GM12878 (cell line): Measurements from ENCODE around the gene ACTL6A. TPM values are rescaled to one million over a fixed set of nuclear protein-coding genes. Genes with fewer than 3 reads are reported as not detected.

ENCODE experiments used
- ATAC-seq: fragments of 200-7000 bp; cut with Tn5 transposase; 3 replicates; pipeline ENCODE4 v1.9.1; 2020; ENCODE audit warnings: mild to moderate bottlenecking, moderate library complexity
- BruUV-seq: library from RNA; stranded (reverse); fragments of 400-500 nt; replicated peaks from 2 replicates; lab custom pipeline; 2021; lab: Mats Ljungman, UMichigan
- CTCF ChIA-PET: fragments of 300-600 bp; sonication (Branson Sonifier 250); formaldehyde crosslinking; extraction: SDS; loops from one replicate; lab custom pipeline; 2021; ENCODE audit warnings: inconsistent platforms; lab: Yijun Ruan, JAX
- POLR2A ChIA-PET: fragments of 350-600 bp; formaldehyde crosslinking; extraction: SDS; loops from one replicate; lab custom pipeline; 2021; ENCODE audit warnings: inconsistent platforms; lab: Charles Lee
- RAD21 ChIA-PET: fragments of 300-600 bp; sonication (Branson Sonifier 250); formaldehyde crosslinking; loops from one replicate; lab custom pipeline; 2023; ENCODE audit warnings: antibody characterized with exemption; ENCODE audit not compliant: unreplicated experiment; lab: Charles Lee
- SMC1A ChIA-PET: fragments of 300-600 bp; sonication (Branson Sonifier 250); formaldehyde crosslinking; loops from one replicate; lab custom pipeline; 2023; ENCODE audit not compliant: unreplicated experiment, uncharacterized antibody; lab: Charles Lee
- DNase-seq: peaks from one replicate; pipeline ENCODE4 v3.0.0-alpha.2; 2011; ENCODE audit warnings: low read depth, low spot score
- FAIRE-seq: peaks from 3 replicates; lab custom pipeline; 2011; peaks lifted over from hg19 to GRCh38; lab: Jason Lieb, UNC
- H2AFZ ChIP-seq: 2 replicates; pipeline ENCODE4 v1.6.0; 2011; ENCODE audit warnings: low read depth, low read length, control low read depth; ENCODE audit not compliant: control insufficient read depth
- H3K27ac ChIP-seq: 2 replicates; pipeline ENCODE4 v1.5.1; 2011; ENCODE audit warnings: control low read depth; ENCODE audit not compliant: control insufficient read depth, insufficient read depth
- H3K27me3 ChIP-seq, 2 experiments: replicated peaks in 1 of 2; 2 replicates each; pipeline versions ENCODE4 v1.6.0 to v1.6.1; 2011; ENCODE audit warnings: low read length in 1 of 2; ENCODE audit not compliant: control insufficient read depth in 2 of 2, insufficient read depth in 2 of 2
- H3K36me3 ChIP-seq, 2 experiments: 2 replicates each; pipeline ENCODE4 v1.5.1; 2011; ENCODE audit warnings: low read length in 1 of 2; ENCODE audit not compliant: control insufficient read depth in 2 of 2, insufficient read depth in 2 of 2
- H3K4me1 ChIP-seq: 2 replicates; pipeline ENCODE4 v1.6.1; 2011; ENCODE audit warnings: mild to moderate bottlenecking, low read length, moderate library complexity, mixed read lengths; ENCODE audit not compliant: control insufficient read depth, insufficient read depth
- H3K4me2 ChIP-seq: 2 replicates; pipeline ENCODE4 v1.6.0; 2011; ENCODE audit warnings: control low read depth; ENCODE audit not compliant: control insufficient read depth, insufficient read depth
- H3K4me3 ChIP-seq: fragments of 200-600 bp; sonication (generic); 2 replicates; pipeline ENCODE4 v1.5.1; 2016
- H3K79me2 ChIP-seq: 2 replicates; pipeline ENCODE4 v1.6.0; 2011; ENCODE audit warnings: low read length; ENCODE audit not compliant: control insufficient read depth, insufficient read depth
- H3K9ac ChIP-seq: 2 replicates; pipeline ENCODE4 v1.8.0; 2011; ENCODE audit warnings: low read length, control low read depth, mixed read lengths; ENCODE audit not compliant: control insufficient read depth, insufficient read depth
- H3K9me3 ChIP-seq: replicated peaks from 3 replicates; pipeline ENCODE4 v1.5.1; 2011; ENCODE audit warnings: mild to moderate bottlenecking, low read length; ENCODE audit not compliant: control insufficient read depth, insufficient read depth
- H4K20me1 ChIP-seq: 2 replicates; pipeline ENCODE4 v1.6.0; 2011; ENCODE audit not compliant: control insufficient read depth, insufficient read depth
- ASH2L ChIP-seq: fragments of 300-600, 200-600 bp; sonication (generic); IDR thresholded peaks from 2 replicates; pipeline ENCODE4 v1.6.1; 2017; ENCODE audit warnings: low read depth, mild to moderate bottlenecking, borderline replicate concordance
- ATF7 ChIP-seq: fragments of 450-650 bp; IDR thresholded peaks from 2 replicates; pipeline ENCODE4 v1.6.1; 2016; ENCODE audit warnings: low read depth, mild to moderate bottlenecking
- BACH1 ChIP-seq: fragments of 450-650 bp; IDR thresholded peaks from 2 replicates; pipeline ENCODE4 v1.6.1; 2017; ENCODE audit warnings: mild to moderate bottlenecking, borderline replicate concordance
- CBX3 ChIP-seq: fragments of 200-600 bp; sonication (generic); IDR thresholded peaks from 2 replicates; pipeline ENCODE4 v1.6.1; 2016; ENCODE audit warnings: low read depth, borderline replicate concordance
- CHD2 ChIP-seq: IDR thresholded peaks from 2 replicates; pipeline ENCODE4 v1.6.1; 2011; ENCODE audit warnings: low read depth, low read length, improper control_type of control experiment, borderline replicate concordance
- GATAD2B ChIP-seq: fragments of 450-650 bp; conservative IDR thresholded peaks from 2 replicates; pipeline ENCODE4 v1.6.1; 2017; ENCODE audit warnings: low read depth, mild to moderate bottlenecking, moderate library complexity
- JUNB ChIP-seq: IDR thresholded peaks from 2 replicates; pipeline ENCODE4 v1.6.1; 2016; ENCODE audit warnings: antibody characterized with exemption, mild to moderate bottlenecking
- LARP7 ChIP-seq: fragments of 450-650 bp; IDR thresholded peaks from 2 replicates; pipeline ENCODE4 v1.6.1; 2017; ENCODE audit warnings: mild to moderate bottlenecking
- MEF2A ChIP-seq: IDR thresholded peaks from 2 replicates; pipeline ENCODE4 v1.6.1; 2011; ENCODE audit warnings: low read depth, mild to moderate bottlenecking, low read length, moderate library complexity; ENCODE audit not compliant: insufficient read depth
- NBN ChIP-seq: fragments of 450-650 bp; IDR thresholded peaks from 2 replicates; pipeline ENCODE4 v1.6.1; 2016
- NFIC ChIP-seq: IDR thresholded peaks from 2 replicates; pipeline ENCODE4 v1.6.1; 2012; ENCODE audit warnings: low read depth, mild to moderate bottlenecking, inconsistent platforms, low read length, moderate library complexity
- NR2C2 ChIP-seq: IDR thresholded peaks from 2 replicates; pipeline ENCODE4 v1.6.1; 2011; ENCODE audit warnings: borderline replicate concordance, low read depth; ENCODE audit not compliant: control insufficient read depth, insufficient read length
- PAX5 ChIP-seq: IDR thresholded peaks from 2 replicates; pipeline ENCODE4 v1.6.1; 2011; ENCODE audit warnings: low read depth, low read length, borderline replicate concordance
- POLR2A ChIP-seq: IDR thresholded peaks from 2 replicates; pipeline ENCODE4 v1.6.1; 2011; ENCODE audit warnings: low read depth, mild to moderate bottlenecking, low read length
- RELB ChIP-seq: fragments of 450-650 bp; IDR thresholded peaks from 2 replicates; pipeline ENCODE4 v1.6.1; 2017; ENCODE audit warnings: low read depth, mild to moderate bottlenecking, moderate library complexity
- SMARCA5 ChIP-seq: fragments of 450-650 bp; IDR thresholded peaks from 2 replicates; pipeline ENCODE4 v1.6.1; 2017; ENCODE audit warnings: mild to moderate bottlenecking
- SUZ12 ChIP-seq: fragments of 200-600 bp; sonication (generic); IDR thresholded peaks from one replicate; pipeline ENCODE4 v1.6.1; 2018; ENCODE audit warnings: antibody characterized with exemption, mild to moderate bottlenecking; ENCODE audit not compliant: unreplicated experiment
- USF1 ChIP-seq: IDR thresholded peaks from 2 replicates; pipeline ENCODE4 v1.6.1; 2011; ENCODE audit warnings: borderline replicate concordance, low read depth, mild to moderate bottlenecking, moderate library complexity, mixed read lengths, low read length; ENCODE audit not compliant: insufficient read depth; ENCODE audit errors: extremely low read length
- USF2 ChIP-seq: IDR thresholded peaks from 2 replicates; pipeline ENCODE4 v1.6.1; 2011; ENCODE audit warnings: low read depth, low read length, improper control_type of control experiment, borderline replicate concordance
- WGBS: methylation state at CpG from one replicate; pipeline ENCODE4 v1.1.6; 2016; ENCODE audit warnings: low lambda C conversion rate; ENCODE audit not compliant: insufficient replicate concordance, insufficient coverage; ENCODE audit errors: missing lambda C conversion rate; 5-methylcytosine and 5-hydroxymethylcytosine counted together
- in situ Hi-C: fragments of 300-500 bp; cut with MboI; formaldehyde crosslinking; loops from 9 replicates; pipeline ENCODE4 v1.14.3; 2018; ENCODE audit warnings: mixed read lengths
- intact Hi-C: fragments of 100-400 bp; cut with micrococcal nuclease; formaldehyde crosslinking; loops from one replicate; pipeline ENCODE4 v1.14.2; 2022; ENCODE audit not compliant: unreplicated experiment
- polyA plus RNA-seq, 11 experiments: library from polyadenylated mRNA; depleted of rRNA in 4 of 11; unstranded in 6 of 11; stranded (reverse) in 5 of 11; fragments of >200 nt; fragmentation: Nextera tagmentation in 4 of 11; fragmentation: Illumina TruSeq in 1 of 11; extraction: Ambion mirVana in 4 of 11; extraction: Trizol in 1 of 11; gene quantifications; 1 replicate in 1 of 11; 2 replicates in 10 of 11; pipeline versions ENCODE4 v1.2.1 to v1.2.3, GENCODE V29; 2011 to 2016; ENCODE audit warnings: inconsistent platforms in 2 of 11, missing spikeins in 2 of 11, low read depth in 1 of 11
- total RNA-seq, 4 experiments: library from RNA; depleted of rRNA in 3 of 4; stranded (reverse); fragments of >200 nt in 3 of 4; fragmentation: Illumina TruSeq in 1 of 4; extraction: Trizol in 1 of 4; gene quantifications; 2 replicates each; pipeline versions ENCODE4 v1.2.1 to v1.2.3, GENCODE V29; 2013 to 2021

Gene ACTL6A
- total and polyA plus RNA-seq, 10 of the 15 experiments (the other 5 are each of a cell fraction or from before 2014, with no cell fraction given) = 70.2 to 197 (median 105) TPM

GRCh38 chr3:179528772-179529171 lies 34.0 kb upstream of the ACTL6A start (continued):
- no peak for TF ChIP-seq POLR2A
- TF ChIP-seq JUNB = no peak
- TF ChIP-seq PAX5 = no peak
- no peak for TF ChIP-seq MEF2A
- TF ChIP-seq CHD2 = no peak
- TF ChIP-seq USF2 = no peak
- no peak for TF ChIP-seq RELB
- no peak for TF ChIP-seq USF1
- TF ChIP-seq NR2C2 = no peak

- peaks cover 0 to 3% of the 10 kb centered on the region in 2 experiments; a peak in 2 of 4 replicates for H3K27me3 ChIP-seq
- H3K9ac ChIP-seq = no peak overlapping the region
- FAIRE-seq = no peak
- no peaks in the 10 kb centered on the region for H3K79me2 ChIP-seq
- no peak overlapping the region for H3K4me2 ChIP-seq
- H2AFZ ChIP-seq = no peak overlapping the region
- intact Hi-C loops = no loop called here
- no peak overlapping the region for H3K4me3 ChIP-seq
- in situ Hi-C loops = no loop called here
- CTCF ChIA-PET = no interaction called here
- DNase-seq = no peak
- RAD21 ChIA-PET = no interaction called here
- no peaks in the 10 kb centered on the region for H3K9me3 ChIP-seq
- 14% methylated on average over 2 of the region's 2 CpGs for WGBS
- no peaks in the 10 kb centered on the region; the same call in 1 of the 2 replicates for H4K20me1 ChIP-seq
- H3K4me1 ChIP-seq = no peaks in the 10 kb centered on the region
- BruUV-seq = no TSS peak
- SMC1A ChIA-PET = no interaction called here
- no peak for ATAC-seq
- no peak overlapping the region for H3K27ac ChIP-seq
- no peaks in the 10 kb centered on the region for H3K36me3 ChIP-seq
- POLR2A ChIA-PET = no interaction called here
- TF ChIP-seq SMARCA5 = no peak
- no peak for TF ChIP-seq MEF2A
- TF ChIP-seq NFIC = no peak
- TF ChIP-seq LARP7 = no peak
- TF ChIP-seq ASH2L = no peak
- TF ChIP-seq GATAD2B = no peak
- TF ChIP-seq BACH1 = no peak
- TF ChIP-seq CBX3 = no peak
- TF ChIP-seq RELB = no peak
- no peak for TF ChIP-seq NBN
- no peak for TF ChIP-seq SUZ12
- no peak for TF ChIP-seq ATF7
These were observed 31.1 kb upstream of the ACTL6A start for GRCh38 chr3:179531576-179531975.
